Parathyroid adenoma (tissue), 2 donors: ENCODE results near the gene ARAP1.

Experiments
- H2AFZ ChIP-seq: fragments of 300-600 bp; sonication (generic); one replicate; pipeline ENCODE4 v1.7.0; 2017; ENCODE audit warnings: antibody characterized with exemption, mild to moderate bottlenecking
- H3K27ac ChIP-seq: fragments of 300-600 bp; sonication (generic); one replicate; pipeline ENCODE4 v1.7.0; 2017
- H3K27me3 ChIP-seq: fragments of 300-600 bp; sonication (generic); one replicate; pipeline ENCODE4 v1.7.0; 2017; ENCODE audit warnings: low read length; ENCODE audit not compliant: control insufficient read depth, insufficient read depth
- H3K36me3 ChIP-seq: fragments of 300-600 bp; sonication (generic); one replicate; pipeline ENCODE4 v1.7.0; 2017; ENCODE audit warnings: low read length; ENCODE audit not compliant: control insufficient read depth, insufficient read depth
- H3K4me1 ChIP-seq: fragments of 300-600 bp; sonication (generic); one replicate; pipeline ENCODE4 v1.7.0; 2017; ENCODE audit warnings: control low read depth
- H3K4me2 ChIP-seq: fragments of 300-600 bp; sonication (generic); one replicate; pipeline ENCODE4 v1.7.0; 2017; ENCODE audit warnings: low read length
- H3K4me3 ChIP-seq: fragments of 300-600 bp; sonication (generic); one replicate; pipeline ENCODE4 v1.7.0; 2017; ENCODE audit warnings: low read depth, low read length
- H3K79me2 ChIP-seq: fragments of 300-600 bp; sonication (generic); one replicate; pipeline ENCODE4 v1.7.0; 2017; ENCODE audit warnings: control low read depth
- H3K9ac ChIP-seq: fragments of 300-600 bp; sonication (generic); one replicate; pipeline ENCODE4 v1.7.0; 2017; ENCODE audit warnings: mild to moderate bottlenecking
- H3K9me3 ChIP-seq: fragments of 300-600 bp; sonication (generic); one replicate; pipeline ENCODE4 v1.7.0; 2017; ENCODE audit warnings: low read length; ENCODE audit not compliant: control insufficient read depth
- CTCF ChIP-seq: fragments of 300-600 bp; sonication (generic); IDR thresholded peaks from one replicate; pipeline ENCODE4 v1.7.0; 2017; ENCODE audit warnings: antibody characterized with exemption, mild to moderate bottlenecking
- donor health status: primary hyperparathyroidism.

The ARAP1 gene

GRCh38 chr11:72716290-72716689 lies 35.9 kb downstream of the ARAP1 start:
- no peak for TF ChIP-seq CTCF
- Histone ChIP-seq H3K79me2 (peaks cover 7% of the 10 kb centered on the region), H3K9ac (no peak overlapping the region), H3K27me3 (no peaks in the 10 kb centered on the region), H2AFZ (no peak overlapping the region), H3K36me3 (no peaks in the 10 kb centered on the region), H3K4me3 (no peak overlapping the region), H3K9me3 (no peaks in the 10 kb centered on the region), H3K4me1 (no peaks in the 10 kb centered on the region), H3K4me2 (no peak overlapping the region), H3K27ac (no peak overlapping the region)

GRCh38 chr11:72712841-72713240 lies 39.4 kb downstream of the ARAP1 start:
- Histone ChIP-seq H3K79me2 (no peaks in the 10 kb centered on the region), H3K27ac (no peak overlapping the region), H3K4me1 (no peaks in the 10 kb centered on the region), H2AFZ (no peak overlapping the region), H3K36me3 (no peaks in the 10 kb centered on the region), H3K4me3 (no peak overlapping the region), H3K9ac (no peak overlapping the region), H3K9me3 (no peaks in the 10 kb centered on the region), H3K27me3 (no peaks in the 10 kb centered on the region), H3K4me2 (no peak overlapping the region)
- no peak for TF ChIP-seq CTCF

- Histone ChIP-seq H3K27ac (no peak overlapping the region), H3K36me3 (no peaks in the 10 kb centered on the region), H3K79me2 (no peaks in the 10 kb centered on the region), H3K9ac (no peak overlapping the region), H3K9me3 (no peaks in the 10 kb centered on the region), H3K4me2 (no peak overlapping the region), H3K27me3 (no peaks in the 10 kb centered on the region), H3K4me1 (no peaks in the 10 kb centered on the region), H2AFZ (no peak overlapping the region), H3K4me3 (no peak overlapping the region)
- TF ChIP-seq CTCF: no peak
Observed at GRCh38 chr11:72712168-72712751, 39.9 kb downstream of the ARAP1 start.

- Histone ChIP-seq H3K4me2 (no peak overlapping the region), H2AFZ (no peak overlapping the region), H3K36me3 (no peaks in the 10 kb centered on the region), H3K27me3 (no peaks in the 10 kb centered on the region), H3K27ac (no peak overlapping the region), H3K4me1 (no peaks in the 10 kb centered on the region), H3K4me3 (no peak overlapping the region), H3K79me2 (no peaks in the 10 kb centered on the region), H3K9me3 (no peaks in the 10 kb centered on the region), H3K9ac (no peak overlapping the region)
- TF ChIP-seq CTCF: no peak
Observed at GRCh38 chr11:72711141-72711540, 41.1 kb downstream of the ARAP1 start.

- Histone ChIP-seq H3K36me3 (no peaks in the 10 kb centered on the region), H3K9me3 (no peaks in the 10 kb centered on the region), H3K4me3 (no peak overlapping the region), H3K9ac (no peak overlapping the region), H3K79me2 (no peaks in the 10 kb centered on the region), H3K27me3 (no peaks in the 10 kb centered on the region), H3K4me2 (no peak overlapping the region), H3K4me1 (no peaks in the 10 kb centered on the region), H2AFZ (no peak overlapping the region), H3K27ac (no peak overlapping the region)
- no peak for TF ChIP-seq CTCF
Observed at GRCh38 chr11:72710278-72710677, 41.9 kb downstream of the ARAP1 start.
